Suprapubic skin (tissue), 4 donors: Measurements from ENCODE around the gene KCNMB1. TPM values are rescaled to one million over a fixed set of nuclear protein-coding genes. Genes with fewer than 3 reads are reported as not detected.

Source experiments
- DNase-seq, 2 donors: peaks; one replicate each; pipeline ENCODE4 v3.0.0-alpha.2; 2019; ENCODE audit warnings: low spot score in 2 of 2
- H3K27ac ChIP-seq: fragments of 200-600 bp; sonication (generic); one replicate; pipeline ENCODE4 v1.5.1; 2019
- H3K27me3 ChIP-seq: fragments of 200-600 bp; sonication (generic); one replicate; pipeline ENCODE4 v1.5.1; 2019
- H3K36me3 ChIP-seq: fragments of 200-600 bp; sonication (generic); one replicate; pipeline ENCODE4 v1.5.1; 2019
- H3K4me1 ChIP-seq: fragments of 200-600 bp; sonication (generic); one replicate; pipeline ENCODE4 v1.5.1; 2019
- H3K4me3 ChIP-seq: fragments of 200-600 bp; sonication (generic); one replicate; pipeline ENCODE4 v1.5.1; 2019; ENCODE audit warnings: mild to moderate bottlenecking
- H3K9me3 ChIP-seq: fragments of 200-600 bp; sonication (generic); one replicate; pipeline ENCODE4 v1.5.1; 2019
- CTCF ChIP-seq, 2 donors: fragments of 200-600 bp in 1 of 2; fragments of 450-650 bp in 1 of 2; sonication (generic) in 1 of 2; IDR thresholded peaks; one replicate each; pipeline ENCODE4 v1.5.1; 2016 to 2019; ENCODE audit warnings: antibody characterized with exemption in 2 of 2, mild to moderate bottlenecking in 1 of 2, moderate library complexity in 1 of 2
- EP300 ChIP-seq: sonication (generic); formaldehyde crosslinking; IDR thresholded peaks from one replicate; pipeline ENCODE4 v1.6.1; 2017; ENCODE audit warnings: antibody characterized with exemption
- POLR2A ChIP-seq, 2 donors: fragments of 450-650 bp; IDR thresholded peaks; one replicate each; pipeline ENCODE4 v1.6.1; 2017; ENCODE audit warnings: antibody characterized with exemption in 2 of 2, mild to moderate bottlenecking in 2 of 2, moderate library complexity in 2 of 2
- POLR2AphosphoS5 ChIP-seq, 3 donors: sonication (generic); formaldehyde crosslinking; IDR thresholded peaks; one replicate each; pipeline ENCODE4 v1.6.1; 2017; ENCODE audit warnings: antibody characterized with exemption in 3 of 3
- WGBS: methylation state at CpG from one replicate; pipeline ENCODE4 v1.1.5; 2018; 5-methylcytosine and 5-hydroxymethylcytosine counted together
- total RNA-seq, 4 donors: library from RNA; depleted of rRNA; stranded (reverse); fragments of >200 nt; gene quantifications; one replicate each; pipeline ENCODE4 v1.1.0, GENCODE V29; 2016

KCNMB1 gene
- total RNA-seq, 4 donors from 2014 or later: 1.3 to 3.7 (median 1.9) TPM

DNA sequence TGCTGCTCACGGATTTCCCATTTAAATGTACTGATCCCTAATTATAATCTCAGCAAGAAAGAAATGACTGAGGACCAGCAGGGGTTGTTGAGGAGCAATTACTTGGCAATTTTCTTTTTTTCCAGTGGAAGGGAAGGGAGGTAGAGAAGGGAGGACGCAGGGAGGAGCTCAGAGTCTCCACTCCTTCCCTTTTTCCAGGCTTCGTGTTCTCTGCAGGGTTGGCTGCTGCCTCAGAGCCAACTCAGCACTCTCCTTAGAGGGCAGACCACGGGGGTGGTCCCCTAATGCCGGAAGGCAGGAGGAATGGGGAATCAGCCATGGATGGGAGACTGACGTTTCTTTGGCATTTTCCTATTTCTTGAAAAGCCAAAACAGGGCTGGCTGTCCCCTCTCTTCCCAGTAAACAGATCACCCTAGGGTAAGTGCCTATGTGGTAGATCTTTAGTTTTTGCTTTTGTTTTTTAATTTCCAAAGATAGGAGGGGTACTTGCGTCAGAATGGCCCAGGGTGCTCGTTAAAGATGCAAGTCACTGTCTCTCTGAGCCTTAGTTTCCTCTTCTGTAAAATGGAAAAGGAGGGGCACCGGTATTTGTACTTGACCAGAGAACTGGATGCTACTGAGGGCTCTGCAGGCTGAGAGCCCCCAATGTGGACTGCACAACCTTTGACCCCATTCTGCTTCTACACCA lies 52.0 kb downstream of the KCNMB1 start:
- Histone ChIP-seq H3K27me3 (no peaks in the 10 kb centered on the region), H3K9me3 (no peaks in the 10 kb centered on the region), H3K4me3 (no peak overlapping the region), H3K36me3 (no peaks in the 10 kb centered on the region), H3K4me1 (peaks cover 27% of the 10 kb centered on the region), H3K27ac (no peak overlapping the region)
- 70% methylated on average over 9 of the region's 9 CpGs for WGBS
- no peak for DNase-seq
- TF ChIP-seq POLR2AphosphoS5 (IDR thresholded peaks at IDR 0.05) (no peak), CTCF (IDR thresholded peaks at IDR 0.05) (no peak), EP300 (no peak), POLR2A (IDR thresholded peaks at IDR 0.05) (no peak)

DNA sequence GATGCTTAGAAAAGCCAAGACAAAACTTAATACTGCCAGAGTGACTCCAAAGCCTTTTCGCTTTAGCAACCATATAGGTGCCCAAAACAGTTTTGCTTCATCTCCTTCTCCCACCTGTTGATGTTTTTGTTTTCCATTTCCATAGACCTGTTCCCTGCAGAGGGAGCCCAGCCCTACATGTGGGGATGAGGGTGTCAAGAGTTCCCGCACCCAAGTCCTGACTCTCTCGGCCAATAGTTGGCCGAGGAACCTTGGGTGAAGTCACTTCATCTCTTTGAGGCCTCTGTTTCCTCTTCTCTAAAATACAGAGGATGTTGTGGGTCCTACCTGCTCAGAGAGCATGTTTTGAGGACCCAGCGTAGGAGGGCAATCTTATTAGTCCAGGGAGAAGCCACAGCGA lies 53.1 kb downstream of the KCNMB1 start:
- WGBS: 98% methylated on average over 6 of the region's 6 CpGs

GRCh38 chr5:170334626-170335025 lies 54.5 kb downstream of the KCNMB1 start:
- Histone ChIP-seq H3K27ac (peak overlapping the region; percentile 29), H3K4me1 (peaks cover 43% of the 10 kb centered on the region), H3K4me3 (no peak overlapping the region), H3K36me3 (no peaks in the 10 kb centered on the region), H3K9me3 (no peaks in the 10 kb centered on the region), H3K27me3 (no peaks in the 10 kb centered on the region)
- 80% methylated on average over 5 of the region's 5 CpGs for WGBS
- no peak for DNase-seq
- TF ChIP-seq EP300 (no peak), POLR2AphosphoS5 (IDR thresholded peaks at IDR 0.05) (no peak), CTCF (IDR thresholded peaks at IDR 0.05) (no peak), POLR2A (IDR thresholded peaks at IDR 0.05) (no peak)

More for the DNA sequence above, 53.1 kb downstream of the KCNMB1 start:
- no peaks in the 10 kb centered on the region for H3K36me3 ChIP-seq
- no peaks in the 10 kb centered on the region for H3K27me3 ChIP-seq
- no peaks in the 10 kb centered on the region for H3K9me3 ChIP-seq
- no peak for DNase-seq
- TF ChIP-seq POLR2AphosphoS5 (IDR thresholded peaks at IDR 0.05): no peak
- TF ChIP-seq CTCF (IDR thresholded peaks at IDR 0.05): no peak
- TF ChIP-seq EP300: no peak
- TF ChIP-seq POLR2A (IDR thresholded peaks at IDR 0.05): no peak
- peaks cover 36% of the 10 kb centered on the region for H3K4me1 ChIP-seq
- no peak overlapping the region for H3K4me3 ChIP-seq
- no peak overlapping the region for H3K27ac ChIP-seq

- no peak overlapping the region for H3K4me3 ChIP-seq
- WGBS: 73% methylated on average over 11 of the region's 11 CpGs
- H3K27me3 ChIP-seq: no peaks in the 10 kb centered on the region
- no peak for DNase-seq
- H3K36me3 ChIP-seq: no peaks in the 10 kb centered on the region
- TF ChIP-seq CTCF (IDR thresholded peaks at IDR 0.05) (no peak), EP300 (no peak), POLR2A (IDR thresholded peaks at IDR 0.05) (no peak), POLR2AphosphoS5 (IDR thresholded peaks at IDR 0.05) (no peak)
- peaks cover 43% of the 10 kb centered on the region for H3K4me1 ChIP-seq
- no peaks in the 10 kb centered on the region for H3K9me3 ChIP-seq
- H3K27ac ChIP-seq: peak overlapping the region; percentile 75
Measured at GRCh38 chr5:170333161-170333910, 55.8 kb downstream of the KCNMB1 start.

GRCh38 chr5:170332058-170332457 lies 57.1 kb downstream of the KCNMB1 start:
- 93% methylated on average over 5 of the region's 5 CpGs for WGBS
- Histone ChIP-seq H3K4me3 (no peak overlapping the region), H3K27me3 (no peaks in the 10 kb centered on the region), H3K27ac (peak overlapping the region; percentile 75), H3K9me3 (no peaks in the 10 kb centered on the region), H3K4me1 (peaks cover 43% of the 10 kb centered on the region), H3K36me3 (no peaks in the 10 kb centered on the region)
- DNase-seq: no peak
- TF ChIP-seq CTCF (IDR thresholded peaks at IDR 0.05) (no peak), POLR2A (IDR thresholded peaks at IDR 0.05) (no peak), EP300 (no peak)
